ENCODE data around the gene OR8B3.

The OR8B3 gene

GRCh38 chr11:124376280-124376679, 22.5 kb downstream of the OR8B3 start:
- Histone ChIP-seq H3K9ac (ENCODE audit: low read depth, low read length) (no peak overlapping the region), H3K9me3 (ENCODE audit: control insufficient read depth, insufficient read depth, low read length) (no peaks in the 10 kb centered on the region), H3K27ac (ENCODE audit: low read depth, low read length) (no peak overlapping the region), H3K27me3 (ENCODE audit: control insufficient read depth, insufficient read depth, low read length) (no peaks in the 10 kb centered on the region), H3K4me3 (ENCODE audit: low read depth, low read length) (no peak overlapping the region), H3K36me3 (ENCODE audit: control insufficient read depth, insufficient read depth, low read length) (no peaks in the 10 kb centered on the region), H3K4me1 (ENCODE audit: control insufficient read depth, insufficient read depth, low read length) (no peaks in the 10 kb centered on the region)

GRCh38 chr11:124359566-124359965, 39.3 kb downstream of the OR8B3 start:
- H3K9ac ChIP-seq (ENCODE audit: low read depth, low read length) = no peak overlapping the region
- H3K36me3 ChIP-seq (ENCODE audit: control insufficient read depth, insufficient read depth, low read length) = no peaks in the 10 kb centered on the region
- no peak overlapping the region for H3K27ac ChIP-seq (ENCODE audit: low read depth, low read length)
- no peaks in the 10 kb centered on the region for H3K4me1 ChIP-seq (ENCODE audit: control insufficient read depth, insufficient read depth, low read length)
- H3K4me3 ChIP-seq (ENCODE audit: low read depth, low read length) = no peak overlapping the region
- no peaks in the 10 kb centered on the region for H3K27me3 ChIP-seq (ENCODE audit: control insufficient read depth, insufficient read depth, low read length)
- no peaks in the 10 kb centered on the region for H3K9me3 ChIP-seq (ENCODE audit: control insufficient read depth, insufficient read depth, low read length)

- Histone ChIP-seq H3K36me3 (ENCODE audit: control insufficient read depth, insufficient read depth, low read length) (no peaks in the 10 kb centered on the region), H3K9me3 (ENCODE audit: control insufficient read depth, insufficient read depth, low read length) (no peaks in the 10 kb centered on the region; the same call in 1 of the 2 replicates), H3K4me3 (ENCODE audit: low read depth, low read length) (no peak overlapping the region), H3K27me3 (ENCODE audit: control insufficient read depth, insufficient read depth, low read length) (no peaks in the 10 kb centered on the region), H3K27ac (ENCODE audit: low read depth, low read length) (no peak overlapping the region), H3K4me1 (ENCODE audit: control insufficient read depth, insufficient read depth, low read length) (no peaks in the 10 kb centered on the region), H3K9ac (ENCODE audit: low read depth, low read length) (no peak overlapping the region)
These were observed 52.4 kb downstream of the OR8B3 start for GRCh38 chr11:124346311-124346955.
